Embryonic facial prominence (tissue), 1 donor: Measurements from ENCODE around the gene SLC25A17.
"Not testable (repeated sequence)": the region's sequence is repeated elsewhere in the genome, so short reads cannot be mapped to it uniquely, and the experiment has no call there.

Source experiments
- DNase-seq: peaks from one replicate; pipeline ENCODE4 v3.0.0-alpha.2; 2016; ENCODE audit errors: extremely low spot score

Gene SLC25A17

GRCh38 chr22:40720538-40721256, 98.4 kb downstream of the SLC25A17 start:
- DNase-seq: no peak

GRCh38 chr22:40720156-40720537, 99.0 kb downstream of the SLC25A17 start:
- not testable (repeated sequence) for DNase-seq
